IMR-90 (cell line): ENCODE data around the gene LRRC4. TPM values are rescaled to one million over a fixed set of nuclear protein-coding genes. Genes with fewer than 3 reads are reported as not detected.

Experiments
- ATAC-seq: fragments of 200-7000 bp; cut with Tn5 transposase; 2 replicates; pipeline ENCODE4 v1.9.1; 2020; ENCODE audit warnings: low read depth, mild to moderate bottlenecking, moderate library complexity
- BruUV-seq: library from RNA; stranded (reverse); fragments of 400-500 nt; replicated peaks from 2 replicates; lab custom pipeline; 2021; lab: Mats Ljungman, UMichigan
- CTCF ChIA-PET: fragments of 300-600 bp; formaldehyde crosslinking; extraction: SDS; loops from one replicate; lab custom pipeline; 2021; ENCODE audit warnings: antibody characterized with exemption; lab: Yijun Ruan, JAX
- POLR2A ChIA-PET: fragments of 300-600 bp; sonication (Branson Sonifier 250); formaldehyde crosslinking; loops from one replicate; lab custom pipeline; 2022; ENCODE audit warnings: antibody characterized with exemption; ENCODE audit not compliant: unreplicated experiment; lab: Charles Lee
- DNase-seq: peaks from one replicate; pipeline ENCODE4 v3.0.0; 2013
- H2AFZ ChIP-seq: replicated peaks from 2 replicates; pipeline ENCODE3; 2013; ENCODE audit warnings: low read length, mild to moderate bottlenecking; ENCODE audit not compliant: poor library complexity
- H2AK5ac ChIP-seq: 2 replicates; pipeline ENCODE4 v1.6.1; 2013; ENCODE audit warnings: low read depth, low read length, inconsistent platforms
- H2AK9ac ChIP-seq: replicated peaks from 2 replicates; pipeline ENCODE3; 2013; ENCODE audit warnings: mild to moderate bottlenecking, low read depth, low read length, moderate library complexity; ENCODE audit not compliant: poor library complexity
- H2BK120ac ChIP-seq: 2 replicates; pipeline ENCODE4 v1.6.1; 2013; ENCODE audit warnings: low read depth, low read length, inconsistent platforms
- H2BK15ac ChIP-seq: 3 replicates; pipeline ENCODE4 v1.6.1; 2013; ENCODE audit warnings: low read depth, low read length, inconsistent platforms
- H2BK20ac ChIP-seq: 2 replicates; pipeline ENCODE4 v1.6.1; 2013; ENCODE audit warnings: low read depth, mild to moderate bottlenecking, inconsistent platforms, low read length, moderate library complexity
- H2BK5ac ChIP-seq: 2 replicates; pipeline ENCODE4 v1.6.1; 2013; ENCODE audit warnings: mild to moderate bottlenecking, low read depth, low read length, inconsistent platforms; ENCODE audit not compliant: poor library complexity, severe bottlenecking
- H3K14ac ChIP-seq: replicated peaks from 2 replicates; pipeline ENCODE4 v1.6.1; 2013; ENCODE audit warnings: low read depth, low read length, inconsistent platforms
- H3K18ac ChIP-seq: 2 replicates; pipeline ENCODE4 v1.6.1; 2013; ENCODE audit warnings: low read depth, low read length, control low read depth
- H3K23ac ChIP-seq: 2 replicates; pipeline ENCODE4 v1.6.1; 2013; ENCODE audit warnings: low read depth, low read length, inconsistent platforms
- H3K27ac ChIP-seq: 2 replicates; pipeline ENCODE4 v1.5.1; 2013; ENCODE audit warnings: mild to moderate bottlenecking, control low read depth, low read length; ENCODE audit not compliant: insufficient read depth
- H3K27me3 ChIP-seq: 2 replicates; pipeline ENCODE4 v1.6.1; 2013; ENCODE audit warnings: low read length; ENCODE audit not compliant: control insufficient read depth, insufficient read depth
- H3K36me3 ChIP-seq: 2 replicates; pipeline ENCODE4 v1.6.1; 2013; ENCODE audit warnings: low read length, mixed read lengths; ENCODE audit not compliant: control insufficient read depth, insufficient read depth
- H3K4ac ChIP-seq: 2 replicates; pipeline ENCODE4 v1.6.1; 2013; ENCODE audit warnings: low read depth, low read length, inconsistent platforms
- H3K4me1 ChIP-seq: 2 replicates; pipeline ENCODE4 v1.6.1; 2013; ENCODE audit warnings: low read length, mixed read lengths; ENCODE audit not compliant: control insufficient read depth, insufficient read depth
- H3K4me2 ChIP-seq: 2 replicates; pipeline ENCODE4 v1.6.1; 2013; ENCODE audit warnings: low read depth, mild to moderate bottlenecking, control low read depth, low read length, moderate library complexity
- H3K4me3 ChIP-seq: 2 replicates; pipeline ENCODE4 v1.5.1; 2013; ENCODE audit warnings: low read depth, mild to moderate bottlenecking, control low read depth, low read length, moderate library complexity; ENCODE audit not compliant: insufficient read depth
- H3K56ac ChIP-seq: 2 replicates; pipeline ENCODE4 v1.6.1; 2013; ENCODE audit warnings: low read length, inconsistent platforms; ENCODE audit not compliant: insufficient read depth; ENCODE audit errors: extremely low read depth
- H3K79me1 ChIP-seq, 2 experiments: 2 replicates each; pipeline ENCODE4 v1.6.1; 2013; ENCODE audit warnings: low read length in 2 of 2, inconsistent platforms in 1 of 2, low read depth in 1 of 2
- H3K9ac ChIP-seq: 2 replicates; pipeline ENCODE4 v1.6.1; 2013; ENCODE audit warnings: low read depth, low read length, control low read depth
- H3K9me1 ChIP-seq: 2 replicates; pipeline ENCODE4 v1.6.1; 2013; ENCODE audit warnings: low read length, inconsistent platforms; ENCODE audit not compliant: insufficient read depth
- H3K9me3 ChIP-seq: 2 replicates; pipeline ENCODE4 v1.6.1; 2013; ENCODE audit warnings: low read length; ENCODE audit not compliant: control insufficient read depth, insufficient read depth
- H4K20me1 ChIP-seq: 2 replicates; pipeline ENCODE4 v1.6.1; 2013; ENCODE audit warnings: low read length, inconsistent platforms; ENCODE audit not compliant: insufficient read depth
- H4K5ac ChIP-seq: 2 replicates; pipeline ENCODE4 v1.6.1; 2013; ENCODE audit warnings: mild to moderate bottlenecking, low read depth, low read length, control low read depth
- H4K8ac ChIP-seq, 2 experiments: 2 replicates each; pipeline ENCODE4 v1.6.1; 2013; ENCODE audit warnings: low read depth in 2 of 2, low read length in 2 of 2, control low read depth in 1 of 2, inconsistent platforms in 1 of 2
- H4K91ac ChIP-seq: 2 replicates; pipeline ENCODE4 v1.6.1; 2013; ENCODE audit warnings: low read depth, low read length, inconsistent platforms; ENCODE audit not compliant: insufficient read depth
- BHLHE40 ChIP-seq: fragments of 150-350 bp; IDR thresholded peaks from 2 replicates; pipeline ENCODE4 v1.6.1; 2016; ENCODE audit warnings: mild to moderate bottlenecking, low read depth, low read length
- CHD1 ChIP-seq: IDR thresholded peaks from 2 replicates; pipeline ENCODE4 v1.6.1; 2012; ENCODE audit warnings: low read depth, low read length, improper control_type of control experiment
- FOS ChIP-seq: fragments of 150-350 bp; IDR thresholded peaks from 2 replicates; pipeline ENCODE4 v1.6.1; 2016; ENCODE audit warnings: low read depth, low read length
- MAFK ChIP-seq: IDR thresholded peaks from 2 replicates; pipeline ENCODE4 v1.6.1; 2012; ENCODE audit warnings: low read depth, low read length, improper control_type of control experiment
- MXI1 ChIP-seq: IDR thresholded peaks from 2 replicates; pipeline ENCODE4 v1.6.1; 2012; ENCODE audit warnings: low read depth, mild to moderate bottlenecking, low read length, moderate library complexity, borderline replicate concordance
- NFE2L2 ChIP-seq: fragments of 150-350 bp; IDR thresholded peaks from 2 replicates; pipeline ENCODE4 v1.6.1; 2016; ENCODE audit warnings: low read depth, mild to moderate bottlenecking, low read length
- POLR2A ChIP-seq: IDR thresholded peaks from 2 replicates; pipeline ENCODE4 v1.6.1; 2012; ENCODE audit warnings: mild to moderate bottlenecking, low read depth, low read length
- WGBS, 2 experiments: methylation state at CpG; one replicate each; pipeline versions ENCODE4 v1.1.5 to v1.1.7; 2013; ENCODE audit warnings: missing lambda C conversion rate in 2 of 2; ENCODE audit not compliant: insufficient read length in 1 of 2; ENCODE audit errors: extremely low coverage in 2 of 2; 5-methylcytosine and 5-hydroxymethylcytosine counted together
- dilution Hi-C: fragments of 300-500 bp; cut with HindIII; formaldehyde crosslinking; loops from one replicate; pipeline ENCODE4 v1.14.3; 2018; ENCODE audit warnings: low sequenced_read_pairs; ENCODE audit not compliant: unreplicated experiment
- in situ Hi-C: fragments of 300-500 bp; cut with MboI; formaldehyde crosslinking; loops from 3 replicates; pipeline ENCODE4 v1.14.3; 2019; ENCODE audit warnings: low sequenced_read_pairs, inconsistent platforms, mixed read lengths
- intact Hi-C: fragments of 100-400 bp; cut with micrococcal nuclease; formaldehyde crosslinking; loops from 2 replicates; pipeline ENCODE4 v1.10.0; 2022
- polyA plus RNA-seq, 3 experiments: library from polyadenylated mRNA; depleted of rRNA; stranded (reverse); fragments of >200 nt; gene quantifications; 2 replicates each; pipeline ENCODE4 v1.2.3, GENCODE V29; 2012; ENCODE audit warnings: low replicate concordance in 1 of 3
- total RNA-seq: library from RNA; depleted of rRNA; stranded (reverse); fragments of >200 nt; gene quantifications from 2 replicates; pipeline ENCODE4 v1.2.3, GENCODE V29; 2012
- TF ChIP-seq, protein P1 (sequence below): conservative IDR thresholded peaks from 2 replicates; pipeline ENCODE4 v1.5.1; 2012; ENCODE audit warnings: mild to moderate bottlenecking, low read depth, low read length, improper control_type of control experiment

LRRC4 gene
- total and polyA plus RNA-seq, 2 of the 4 experiments (the other 2 are of a cell fraction): 0.54 to 0.55 TPM

DNA sequence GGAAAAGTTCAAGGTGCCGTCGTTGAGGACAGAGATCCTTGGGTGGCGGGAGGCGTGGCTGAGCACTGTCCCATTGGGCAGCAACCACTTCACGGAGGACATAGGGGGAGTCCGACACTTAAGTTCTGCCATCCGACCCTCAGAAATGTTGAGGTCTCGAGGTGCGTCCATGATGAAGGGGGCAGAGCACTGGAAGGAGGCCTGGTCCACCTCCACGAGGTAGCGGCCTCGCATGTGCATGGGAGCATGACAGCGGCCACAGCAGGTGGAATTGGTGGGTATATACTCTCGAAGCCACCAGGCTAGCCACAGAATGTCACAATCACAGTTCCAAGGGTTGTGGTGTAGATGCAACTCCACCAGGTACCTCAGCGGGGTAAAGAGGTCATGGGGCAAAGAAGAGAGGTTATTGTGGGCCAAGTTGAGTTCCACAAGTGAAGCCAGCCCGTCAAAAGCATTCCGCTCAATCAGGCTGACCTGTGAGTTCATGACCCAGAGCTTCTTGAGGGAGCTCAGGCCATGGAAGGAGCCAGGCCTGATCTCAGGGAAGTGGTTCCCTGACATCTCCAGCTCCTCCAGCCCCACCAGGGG lies 1.7 kb downstream of the LRRC4 start:
- no TSS peak for BruUV-seq
- peaks cover 59 to 70% of the 10 kb centered on the region in 2 experiments for H3K79me1 ChIP-seq

More for the DNA sequence above, 1.7 kb downstream of the LRRC4 start:
- no peak overlapping the region for H3K23ac ChIP-seq
- 94% methylated on average over 7 of the region's 17 CpGs; no CpG with 5 or more reads in 1 of the 2 experiments for WGBS, 2 experiments
- H2BK20ac ChIP-seq: no peak overlapping the region
- no peak overlapping the region for H3K56ac ChIP-seq
- no peak overlapping the region for H3K9ac ChIP-seq
- no peak overlapping the region for H2AK5ac ChIP-seq
- H3K18ac ChIP-seq: no peak overlapping the region
- ATAC-seq: no peak
- no peaks in the 10 kb centered on the region for H3K27me3 ChIP-seq
- no peak overlapping the region for H2BK15ac ChIP-seq
- H3K14ac ChIP-seq: no peak overlapping the region
- no peak overlapping the region for H2BK120ac ChIP-seq
- peaks cover 84% of the 10 kb centered on the region for H4K20me1 ChIP-seq
- H3K4ac ChIP-seq: no peak overlapping the region
- H3K9me3 ChIP-seq: no peaks in the 10 kb centered on the region
- in situ Hi-C loops (no loop called here), intact Hi-C loops (no loop called here), dilution Hi-C loops (no loop called here)
- peaks cover 20% of the 10 kb centered on the region for H3K9me1 ChIP-seq
- no peak overlapping the region for H3K4me3 ChIP-seq
- POLR2A ChIA-PET: no interaction called here
- no peak overlapping the region for H4K5ac ChIP-seq
- H2AFZ ChIP-seq: no peak overlapping the region
- H4K8ac ChIP-seq: no peak overlapping the region
- H2AK9ac ChIP-seq: no peak overlapping the region
- H3K4me1 ChIP-seq: peaks cover 7% of the 10 kb centered on the region; the same call in 1 of the 2 replicates
- H4K91ac ChIP-seq: no peak overlapping the region
- peaks cover 6% of the 10 kb centered on the region for H3K36me3 ChIP-seq
- H3K4me2 ChIP-seq: no peak overlapping the region
- DNase-seq: no peak
- TF ChIP-seq POLR2A: no peak
- TF ChIP-seq NFE2L2: no peak
- TF ChIP-seq MXI1: no peak
- TF ChIP-seq BHLHE40: no peak
- no peak for TF ChIP-seq FOS
- TF ChIP-seq MAFK: no peak
- TF ChIP-seq, protein P1, sequence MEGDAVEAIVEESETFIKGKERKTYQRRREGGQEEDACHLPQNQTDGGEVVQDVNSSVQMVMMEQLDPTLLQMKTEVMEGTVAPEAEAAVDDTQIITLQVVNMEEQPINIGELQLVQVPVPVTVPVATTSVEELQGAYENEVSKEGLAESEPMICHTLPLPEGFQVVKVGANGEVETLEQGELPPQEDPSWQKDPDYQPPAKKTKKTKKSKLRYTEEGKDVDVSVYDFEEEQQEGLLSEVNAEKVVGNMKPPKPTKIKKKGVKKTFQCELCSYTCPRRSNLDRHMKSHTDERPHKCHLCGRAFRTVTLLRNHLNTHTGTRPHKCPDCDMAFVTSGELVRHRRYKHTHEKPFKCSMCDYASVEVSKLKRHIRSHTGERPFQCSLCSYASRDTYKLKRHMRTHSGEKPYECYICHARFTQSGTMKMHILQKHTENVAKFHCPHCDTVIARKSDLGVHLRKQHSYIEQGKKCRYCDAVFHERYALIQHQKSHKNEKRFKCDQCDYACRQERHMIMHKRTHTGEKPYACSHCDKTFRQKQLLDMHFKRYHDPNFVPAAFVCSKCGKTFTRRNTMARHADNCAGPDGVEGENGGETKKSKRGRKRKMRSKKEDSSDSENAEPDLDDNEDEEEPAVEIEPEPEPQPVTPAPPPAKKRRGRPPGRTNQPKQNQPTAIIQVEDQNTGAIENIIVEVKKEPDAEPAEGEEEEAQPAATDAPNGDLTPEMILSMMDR: no peak
- no peak for TF ChIP-seq CHD1
- H2BK5ac ChIP-seq: no peak overlapping the region
- H3K27ac ChIP-seq: no peak overlapping the region
- CTCF ChIA-PET: no interaction called here
